Testis (tissue), 2 donors: ENCODE data around the gene BACH2.

Experiments used
- POLR2A ChIP-seq: fragments of 450-650 bp; IDR thresholded peaks from one replicate; pipeline ENCODE4 v1.6.1; 2017; ENCODE audit warnings: antibody characterized with exemption, mild to moderate bottlenecking, moderate library complexity
- TF ChIP-seq, protein P1 (sequence below), 3 experiments: fragments of 450-650 bp in 2 of 3; fragments of 200-600 bp in 1 of 3; sonication (generic) in 1 of 3; IDR thresholded peaks; one replicate each; pipeline ENCODE4 v1.5.1; 2016 to 2019; ENCODE audit warnings: antibody characterized with exemption in 3 of 3, mild to moderate bottlenecking in 2 of 3, moderate library complexity in 1 of 3

DNA sequence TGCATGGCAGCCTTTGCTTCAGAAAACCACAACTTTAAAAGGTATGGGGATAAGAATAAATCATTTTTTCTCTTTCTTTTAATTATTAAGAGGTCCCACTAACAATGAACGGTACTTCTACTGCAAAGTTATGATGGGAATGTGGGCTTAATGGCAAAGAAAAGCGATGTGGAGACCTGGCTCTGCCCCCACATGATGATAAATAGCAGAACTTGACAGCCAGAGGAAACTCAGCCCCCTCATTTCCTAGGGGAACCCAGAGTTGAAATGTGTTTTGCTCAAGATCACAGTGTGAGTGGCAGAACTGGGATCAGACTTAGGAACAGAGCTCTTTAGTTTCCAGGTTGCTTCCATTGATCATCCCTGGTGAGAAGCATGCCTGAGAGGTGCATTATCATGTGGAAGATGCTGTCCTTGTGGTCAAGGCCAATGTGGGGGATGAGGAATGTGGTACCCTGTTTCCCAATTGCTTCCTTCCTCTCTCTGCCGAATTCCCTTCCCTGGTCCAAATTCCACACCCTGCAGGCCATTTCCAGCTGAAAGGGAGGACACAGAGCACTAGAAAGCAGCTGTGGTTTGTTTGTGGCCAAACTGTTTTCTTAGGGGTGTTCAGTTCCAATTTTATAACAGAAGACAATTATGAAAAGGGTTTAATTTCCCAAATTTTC is 66.0 kb downstream of the BACH2 start:
- TF ChIP-seq, protein P1, sequence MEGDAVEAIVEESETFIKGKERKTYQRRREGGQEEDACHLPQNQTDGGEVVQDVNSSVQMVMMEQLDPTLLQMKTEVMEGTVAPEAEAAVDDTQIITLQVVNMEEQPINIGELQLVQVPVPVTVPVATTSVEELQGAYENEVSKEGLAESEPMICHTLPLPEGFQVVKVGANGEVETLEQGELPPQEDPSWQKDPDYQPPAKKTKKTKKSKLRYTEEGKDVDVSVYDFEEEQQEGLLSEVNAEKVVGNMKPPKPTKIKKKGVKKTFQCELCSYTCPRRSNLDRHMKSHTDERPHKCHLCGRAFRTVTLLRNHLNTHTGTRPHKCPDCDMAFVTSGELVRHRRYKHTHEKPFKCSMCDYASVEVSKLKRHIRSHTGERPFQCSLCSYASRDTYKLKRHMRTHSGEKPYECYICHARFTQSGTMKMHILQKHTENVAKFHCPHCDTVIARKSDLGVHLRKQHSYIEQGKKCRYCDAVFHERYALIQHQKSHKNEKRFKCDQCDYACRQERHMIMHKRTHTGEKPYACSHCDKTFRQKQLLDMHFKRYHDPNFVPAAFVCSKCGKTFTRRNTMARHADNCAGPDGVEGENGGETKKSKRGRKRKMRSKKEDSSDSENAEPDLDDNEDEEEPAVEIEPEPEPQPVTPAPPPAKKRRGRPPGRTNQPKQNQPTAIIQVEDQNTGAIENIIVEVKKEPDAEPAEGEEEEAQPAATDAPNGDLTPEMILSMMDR (IDR thresholded peaks at IDR 0.05), result no peak
- TF ChIP-seq POLR2A, result no peak
